ENCODE results near the gene DEK. TPM values are rescaled to one million over a fixed set of nuclear protein-coding genes. Genes with fewer than 3 reads are reported as not detected.

DEK gene
- total RNA-seq, 6 experiments from 2014 or later: 17.8 to 49.2 (median 27.1) TPM

GRCh38 chr6:18284261-18284660 lies 19.9 kb upstream of the DEK start:
- no peak for DNase-seq
- TF ChIP-seq CTCF (IDR thresholded peaks at IDR 0.05) (no peak), POLR2A (IDR thresholded peaks at IDR 0.05) (no peak)
- 50% methylated on average over 1 of the region's 2 CpGs for WGBS (ENCODE audit: insufficient coverage, low coverage, low lambda C conversion rate, missing lambda C conversion rate)

GRCh38 chr6:18281564-18281963 lies 17.2 kb upstream of the DEK start:
- Histone ChIP-seq H3K27me3 (peaks cover 0 to 11% of the 10 kb centered on the region in 2 donors), H3K4me3 (no peak overlapping the region), H3K9me3 (no peaks in the 10 kb centered on the region), H3K36me3 (no peaks in the 10 kb centered on the region), H3K27ac (no peak overlapping the region), H3K4me1 (peaks cover 0 to 7% (median 3%) of the 10 kb centered on the region in 4 donors)
- WGBS (ENCODE audit: insufficient coverage, low coverage, low lambda C conversion rate, missing lambda C conversion rate): 63% methylated on average over 4 of the region's 4 CpGs
- intact Hi-C loops (cut with DNase I): no loop called here
- ATAC-seq (no peak), DNase-seq (no peak)
- TF ChIP-seq CTCF (IDR thresholded peaks at IDR 0.05) (no peak), POLR2A (IDR thresholded peaks at IDR 0.05) (no peak)

More at GRCh38 chr6:18284261-18284660, 19.9 kb upstream of the DEK start:
- no peak for ATAC-seq
- H3K4me3 ChIP-seq: no peak overlapping the region
- H3K4me1 ChIP-seq: no peaks in the 10 kb centered on the region
- H3K27me3 ChIP-seq: no peaks in the 10 kb centered on the region
- intact Hi-C loops (cut with DNase I): no loop called here
- no peak overlapping the region for H3K27ac ChIP-seq
- H3K9me3 ChIP-seq: no peaks in the 10 kb centered on the region
- no peaks in the 10 kb centered on the region for H3K36me3 ChIP-seq

- Histone ChIP-seq H3K36me3 (no peaks in the 10 kb centered on the region), H3K4me3 (no peak overlapping the region), H3K4me1 (peaks cover 0 to 7% (median 3%) of the 10 kb centered on the region in 4 donors), H3K27me3 (peaks cover 0 to 11% of the 10 kb centered on the region in 2 donors), H3K27ac (no peak overlapping the region), H3K9me3 (no peaks in the 10 kb centered on the region)
- WGBS (ENCODE audit: insufficient coverage, low coverage, low lambda C conversion rate, missing lambda C conversion rate): 51% methylated on average over 6 of the region's 6 CpGs
- TF ChIP-seq POLR2A (IDR thresholded peaks at IDR 0.05) (no peak), CTCF (IDR thresholded peaks at IDR 0.05) (no peak)
- ATAC-seq (no peak), DNase-seq (no peak)
- intact Hi-C loops (cut with DNase I): no loop called here
These were observed 15.8 kb upstream of the DEK start for GRCh38 chr6:18280084-18280483.

GRCh38 chr6:18279422-18279821 lies 15.1 kb upstream of the DEK start:
- H3K27me3 ChIP-seq: peaks cover 0 to 11% of the 10 kb centered on the region in 2 donors
- DNase-seq (no peak), ATAC-seq (no peak)
- H3K4me1 ChIP-seq: peaks cover 0 to 7% (median 3%) of the 10 kb centered on the region in 4 donors
- intact Hi-C loops (cut with DNase I): no loop called here
- no peaks in the 10 kb centered on the region for H3K9me3 ChIP-seq
- no peak overlapping the region for H3K27ac ChIP-seq
- 83% methylated on average over 3 of the region's 3 CpGs for WGBS (ENCODE audit: insufficient coverage, low coverage, low lambda C conversion rate, missing lambda C conversion rate)
- no peak for TF ChIP-seq POLR2A (IDR thresholded peaks at IDR 0.05)
- no peak for TF ChIP-seq CTCF (IDR thresholded peaks at IDR 0.05)
- H3K36me3 ChIP-seq: no peaks in the 10 kb centered on the region
- no peak overlapping the region for H3K4me3 ChIP-seq
